Measurements from ENCODE around the gene TBC1D2. TPM values are rescaled to one million over a fixed set of nuclear protein-coding genes. Genes with fewer than 3 reads are reported as not detected.

The TBC1D2 gene
- total and polyA plus RNA-seq, 2 of the 13 experiments (the other 11 are each of a cell fraction or from before 2014, with no cell fraction given): 2.0 to 2.8 TPM

- no peaks in the 10 kb centered on the region for H4K20me1 ChIP-seq (ENCODE audit: insufficient read depth, low read length)
- no TSS peak for BruUV-seq (replicated peaks)
- ChIA-PET CTCF (ENCODE audit: low intra/inter-chr PET ratio, low total read pairs) (no interaction called here), POLR2A (no interaction called here)
- WGBS (ENCODE audit: low lambda C conversion rate): 36% methylated on average over 8 of the region's 8 CpGs
- H3K27ac ChIP-seq (ENCODE audit: extremely low read length, insufficient read depth, low read length): no peak overlapping the region
- no peak overlapping the region for H3K4me3 ChIP-seq (replicated peaks in 1 of 3; ENCODE audit: insufficient read depth in 1 of 3, low read depth in 2 of 3, low read length in 3 of 3)
- no peaks in the 10 kb centered on the region for H3K4me1 ChIP-seq (ENCODE audit: insufficient read depth, low read length)
- H3K36me3 ChIP-seq (replicated peaks in 1 of 2; ENCODE audit: control insufficient read depth in 1 of 2, insufficient read depth in 2 of 2, low read length in 2 of 2): no peaks in the 10 kb centered on the region
- no peaks in the 10 kb centered on the region for H3K79me2 ChIP-seq (ENCODE audit: insufficient read depth, low read length)
- H3K27me3 ChIP-seq (ENCODE audit: control insufficient read depth in 1 of 2, insufficient read depth in 2 of 2, low read length in 2 of 2): peaks cover 0 to 12% of the 10 kb centered on the region in 2 experiments; a peak in 3 of 5 replicates
- intact Hi-C loops (cut with micrococcal nuclease; ENCODE audit: unreplicated experiment) (no loop called here), in situ Hi-C loops (cut with HindIII; ENCODE audit: extremely low pct_ligation_motif_present, low pct_unique_long_range_greater_than_20kb) (no loop called here)
- FAIRE-seq (no peak), DNase-seq (ENCODE audit: low spot score) (no peak), ATAC-seq (no peak)
- no peak overlapping the region for H2AFZ ChIP-seq (ENCODE audit: low read length)
- no peaks in the 10 kb centered on the region for H3K9me3 ChIP-seq (ENCODE audit: low read length)
- no peak overlapping the region for H3K4me2 ChIP-seq (ENCODE audit: low read depth, low read length)
- H3K9ac ChIP-seq (ENCODE audit: insufficient read depth, low read depth, low read length): no peak overlapping the region
- no peak for TF ChIP-seq ZBTB14 (CRISPR knock-in tag; IDR thresholded peaks at IDR 0.05)
- TF ChIP-seq ZBTB25 (CRISPR knock-in tag; IDR thresholded peaks at IDR 0.05): no peak
- no peak for TF ChIP-seq U2AF1 (optimal IDR thresholded peaks at IDR 0.05; ENCODE audit: low read depth, low read length)
- no peak for TF ChIP-seq SNAPC4 (CRISPR knock-in tag; IDR thresholded peaks at IDR 0.05)
- TF ChIP-seq ZNF3 (CRISPR knock-in tag; IDR thresholded peaks at IDR 0.05): no peak
- no peak for TF ChIP-seq GABPB1 (CRISPR knock-in tag; IDR thresholded peaks at IDR 0.05)
- no peak for TF ChIP-seq MAZ (IDR thresholded peaks at IDR 0.05; ENCODE audit: borderline replicate concordance, low read depth, low read length)
- TF ChIP-seq MAZ (CRISPR knock-in tag; IDR thresholded peaks at IDR 0.05; ENCODE audit: low read depth): no peak
- TF ChIP-seq ZNF609 (CRISPR knock-in tag; IDR thresholded peaks at IDR 0.05; ENCODE audit: borderline replicate concordance): no peak
- TF ChIP-seq PHF20 (CRISPR knock-in tag; IDR thresholded peaks at IDR 0.05): no peak
- no peak for TF ChIP-seq ZKSCAN5 (CRISPR knock-in tag; IDR thresholded peaks at IDR 0.05)
- TF ChIP-seq ZBTB38 (CRISPR knock-in tag; IDR thresholded peaks at IDR 0.05): no peak
These were observed 48.2 kb upstream of the TBC1D2 start for GRCh38 chr9:98303633-98304125.

Data from HepG2 (cell line).